ENCODE data around the gene GSK3B. TPM values are rescaled to one million over a fixed set of nuclear protein-coding genes. Genes with fewer than 3 reads are reported as not detected.
"Not testable (repeated sequence)": the region's sequence is repeated elsewhere in the genome, so short reads cannot be mapped to it uniquely, and the experiment has no call there.

Gene GSK3B
- total and polyA plus RNA-seq, 7 donors = 9.1 to 43.2 (median 34.5) TPM

- ATAC-seq = no peak
- H3K27me3 ChIP-seq (ENCODE audit: insufficient read depth in 3 of 3, low read length in 2 of 3) = no peaks in the 10 kb centered on the region
- peaks cover 0 to 12% of the 10 kb centered on the region in 2 donors for H3K36me3 ChIP-seq (ENCODE audit: insufficient read depth in 1 of 2, low read depth in 1 of 2)
- WGBS, 3 donors = 95 to 97% (median 96%) methylated on average over 2 of the region's 2 CpGs
- DNase-seq = no peak
- TF ChIP-seq CTCF (IDR thresholded peaks at IDR 0.05) = no peak
- intact Hi-C loops (cut with DNase I) = loop anchor here (5.0 to 10.0 kb wide), 4 partner anchors 201 to 521 kb away; partner anchors contain the start of genes GSK3B (in 1 of the 2) and LRRC58 (in 1 of the 2)
- H3K4me3 ChIP-seq = no peak overlapping the region
- no peak overlapping the region for H3K27ac ChIP-seq
- no peaks in the 10 kb centered on the region for H3K4me1 ChIP-seq
- H3K9me3 ChIP-seq = no peaks in the 10 kb centered on the region
These were observed 200.1 kb downstream of the GSK3B start for GRCh38 chr3:119894195-119894594.

- Histone ChIP-seq H3K27me3 (ENCODE audit: insufficient read depth in 3 of 3, low read length in 2 of 3) (no peaks in the 10 kb centered on the region), H3K27ac (no peak overlapping the region), H3K9me3 (no peaks in the 10 kb centered on the region), H3K36me3 (ENCODE audit: insufficient read depth in 1 of 2, low read depth in 1 of 2) (peaks cover 0 to 8% of the 10 kb centered on the region in 2 donors), H3K4me1 (no peaks in the 10 kb centered on the region), H3K4me3 (no peak overlapping the region)
- ATAC-seq = no peak
- DNase-seq = no peak
- intact Hi-C loops (cut with DNase I) = loop anchor here (2.0 to 10.0 kb wide), 6 partner anchors 201 to 665 kb away; partner anchors contain the start of genes GSK3B (in 1 of the 2) and LRRC58 (in 1 of the 2)
- 81 to 90% (median 82%) methylated on average over 1 of the region's 1 CpG for WGBS, 3 donors
- no peak for TF ChIP-seq CTCF (IDR thresholded peaks at IDR 0.05)
These were observed 200.5 kb downstream of the GSK3B start for GRCh38 chr3:119893769-119894168.

GRCh38 chr3:119891944-119892721, 202.1 kb downstream of the GSK3B start:
- H3K27me3 ChIP-seq (ENCODE audit: insufficient read depth in 3 of 3, low read length in 2 of 3) = no peaks in the 10 kb centered on the region
- DNase-seq = no peak

GRCh38 chr3:119888681-119889080, 205.6 kb downstream of the GSK3B start:
- H3K27ac ChIP-seq; H3K36me3 ChIP-seq (ENCODE audit: insufficient read depth in 1 of 2, low read depth in 1 of 2); H3K4me3 ChIP-seq; ATAC-seq; H3K9me3 ChIP-seq; H3K4me1 ChIP-seq; DNase-seq; H3K27me3 ChIP-seq (ENCODE audit: insufficient read depth in 3 of 3, low read length in 2 of 3); intact Hi-C loops (cut with DNase I): not testable (repeated sequence)
- WGBS, 3 donors = 96 to 98% (median 97%) methylated on average over 4 of the region's 4 CpGs

More at GRCh38 chr3:119891944-119892721, 202.1 kb downstream of the GSK3B start:
- WGBS, 3 donors = 29 to 33% (median 33%) methylated on average over 10 of the region's 10 CpGs
- intact Hi-C loops (cut with DNase I) = loop anchor here (1.0 to 10.0 kb wide), 7 partner anchors 203 to 667 kb away; partner anchors contain the start of genes GSK3B (in 1 of the 2) and LRRC58 (in 1 of the 2)
- TF ChIP-seq CTCF (IDR thresholded peaks at IDR 0.05) = peak; percentile 75
- Histone ChIP-seq H3K4me3 (no peak overlapping the region), H3K9me3 (no peaks in the 10 kb centered on the region), H3K27ac (no peak overlapping the region), H3K4me1 (no peaks in the 10 kb centered on the region), H3K36me3 (ENCODE audit: insufficient read depth in 1 of 2, low read depth in 1 of 2) (peaks cover 0 to 3% of the 10 kb centered on the region in 2 donors)
- ATAC-seq = peak; percentile 71 to 97 (median 82)

- H3K4me1 ChIP-seq = no peaks in the 10 kb centered on the region
- no peaks in the 10 kb centered on the region for H3K27me3 ChIP-seq (ENCODE audit: insufficient read depth in 3 of 3, low read length in 2 of 3)
- ATAC-seq = no peak
- no peak overlapping the region for H3K27ac ChIP-seq
- peaks cover 0 to 4% of the 10 kb centered on the region in 2 donors for H3K36me3 ChIP-seq (ENCODE audit: insufficient read depth in 1 of 2, low read depth in 1 of 2)
- no peaks in the 10 kb centered on the region for H3K9me3 ChIP-seq
- no peak for TF ChIP-seq CTCF (IDR thresholded peaks at IDR 0.05)
- WGBS, 3 donors = 96 to 100% (median 98%) methylated on average over 3 of the region's 3 CpGs
- intact Hi-C loops (cut with DNase I) = no loop called here
- DNase-seq = no peak
- H3K4me3 ChIP-seq = no peak overlapping the region
These were observed 208.3 kb downstream of the GSK3B start for GRCh38 chr3:119885746-119886530.
